AG04450 (cell line): ENCODE measurements around the gene SCN9A. TPM values are rescaled to one million over a fixed set of nuclear protein-coding genes. Genes with fewer than 3 reads are reported as not detected.
A peak's percentile ranks its signal among the peaks of the same experiment; 100 is the strongest.

Experiments
- CTCF ChIA-PET: fragments of 300-600, 350-600 bp; formaldehyde crosslinking; extraction: SDS; loops from one replicate; lab custom pipeline; 2022; ENCODE audit warnings: antibody characterized with exemption, inconsistent platforms; lab: Charles Lee
- POLR2A ChIA-PET: fragments of 350-600 bp; formaldehyde crosslinking; extraction: SDS; loops from one replicate; lab custom pipeline; 2021; ENCODE audit warnings: antibody characterized with exemption, inconsistent platforms; lab: Yijun Ruan, JAX
- DNase-seq: peaks from one replicate; pipeline ENCODE4 v3.0.0-alpha.2; 2011; ENCODE audit warnings: low read depth, low spot score
- H3K27ac ChIP-seq: one replicate; pipeline ENCODE4 v1.5.1; 2012; ENCODE audit warnings: low read depth, low read length, control low read depth
- H3K27me3 ChIP-seq: one replicate; pipeline ENCODE4 v1.6.0; 2012; ENCODE audit warnings: low read length; ENCODE audit not compliant: control insufficient read depth, insufficient read depth
- H3K4me3 ChIP-seq: 2 replicates; pipeline ENCODE4 v1.5.1; 2011; ENCODE audit warnings: mild to moderate bottlenecking, low read depth, low read length, control low read depth
- H3K9me3 ChIP-seq: 2 replicates; pipeline ENCODE4 v1.5.1; 2012; ENCODE audit warnings: low read length; ENCODE audit not compliant: control insufficient read depth, insufficient read depth
- CTCF ChIP-seq: IDR thresholded peaks from 2 replicates; pipeline ENCODE4 v1.5.1; 2011; ENCODE audit warnings: low read depth, low read length, control low read depth, inconsistent platforms
- polyA plus RNA-seq: library from polyadenylated mRNA; depleted of rRNA; stranded (reverse); fragments of >200 nt; gene quantifications from 2 replicates; pipeline ENCODE4 v1.2.3, GENCODE V29; 2011

SCN9A gene
- polyA plus RNA-seq, 1 experiment = 56.8 TPM

GRCh38 chr2:166351319-166351718, 24.4 kb downstream of the SCN9A start:
- H3K4me3 ChIP-seq = no peak overlapping the region
- no peak overlapping the region for H3K27ac ChIP-seq
- no peaks in the 10 kb centered on the region for H3K27me3 ChIP-seq
- H3K9me3 ChIP-seq = no peaks in the 10 kb centered on the region
- DNase-seq = no peak
- no peak for TF ChIP-seq CTCF
- POLR2A ChIA-PET = interaction anchor here (0.6 kb wide), 1 partner anchor 24 kb away, joined by 5 read pairs; the partner anchor contains the start of gene SCN9A
- CTCF ChIA-PET = interaction anchor here (1.1 to 2.6 kb wide), 2 partner anchors 10 to 34 kb away, joined by 3 to 23 read pairs; no protein-coding TSS in a partner anchor

GRCh38 chr2:166350525-166350924, 25.2 kb downstream of the SCN9A start:
- no peak overlapping the region for H3K4me3 ChIP-seq
- no peak for DNase-seq
- no peak overlapping the region for H3K27ac ChIP-seq
- ChIA-PET CTCF (interaction anchor here (0.8 to 2.6 kb wide), 3 partner anchors 10 to 174 kb away, joined by 3 to 23 read pairs (median 3); no protein-coding TSS in a partner anchor), POLR2A (no interaction called here)
- H3K27me3 ChIP-seq = no peaks in the 10 kb centered on the region
- H3K9me3 ChIP-seq = no peaks in the 10 kb centered on the region
- TF ChIP-seq CTCF = no peak

- Histone ChIP-seq H3K4me3 (no peak overlapping the region), H3K27me3 (no peaks in the 10 kb centered on the region), H3K9me3 (no peaks in the 10 kb centered on the region), H3K27ac (no peak overlapping the region)
- peak; percentile 63 for DNase-seq
- CTCF ChIA-PET = interaction anchor here (0.7 to 3.4 kb wide), 5 partner anchors 9 to 391 kb away, joined by 3 to 25 read pairs (median 4); partner anchors contain the start of gene TTC21B
- POLR2A ChIA-PET = interaction anchor here (0.5 to 1.3 kb wide), 2 partner anchors 13 to 18 kb away, joined by 3 read pairs; no protein-coding TSS in a partner anchor
- TF ChIP-seq CTCF = no peak
Observed at GRCh38 chr2:166344286-166345113, 31.2 kb downstream of the SCN9A start.

- no peak for DNase-seq
- H3K9me3 ChIP-seq = no peaks in the 10 kb centered on the region
- no peaks in the 10 kb centered on the region for H3K27me3 ChIP-seq
- H3K27ac ChIP-seq = no peak overlapping the region
- POLR2A ChIA-PET = no interaction called here
- H3K4me3 ChIP-seq = no peak overlapping the region
- CTCF ChIA-PET = interaction anchor here (3.4 kb wide), 1 partner anchor 18 kb away, joined by 25 read pairs; no protein-coding TSS in a partner anchor
- TF ChIP-seq CTCF = no peak
Observed at GRCh38 chr2:166343467-166343866, 32.3 kb downstream of the SCN9A start.

- ChIA-PET CTCF (interaction anchor here (2.1 kb wide), 1 partner anchor 20 kb away, joined by 4 read pairs; no protein-coding TSS in a partner anchor), POLR2A (no interaction called here)
- DNase-seq = no peak
- Histone ChIP-seq H3K27me3 (no peaks in the 10 kb centered on the region), H3K4me3 (no peak overlapping the region), H3K27ac (no peak overlapping the region), H3K9me3 (no peaks in the 10 kb centered on the region)
- no peak for TF ChIP-seq CTCF
Observed at GRCh38 chr2:166341426-166341825, 34.3 kb downstream of the SCN9A start.
